ENCODE measurements around the gene ITPRID1. TPM values are rescaled to one million over a fixed set of nuclear protein-coding genes. Genes with fewer than 3 reads are reported as not detected.

Gene ITPRID1
- total RNA-seq, 1 donor from 2014 or later, result 1.2 TPM

DNA sequence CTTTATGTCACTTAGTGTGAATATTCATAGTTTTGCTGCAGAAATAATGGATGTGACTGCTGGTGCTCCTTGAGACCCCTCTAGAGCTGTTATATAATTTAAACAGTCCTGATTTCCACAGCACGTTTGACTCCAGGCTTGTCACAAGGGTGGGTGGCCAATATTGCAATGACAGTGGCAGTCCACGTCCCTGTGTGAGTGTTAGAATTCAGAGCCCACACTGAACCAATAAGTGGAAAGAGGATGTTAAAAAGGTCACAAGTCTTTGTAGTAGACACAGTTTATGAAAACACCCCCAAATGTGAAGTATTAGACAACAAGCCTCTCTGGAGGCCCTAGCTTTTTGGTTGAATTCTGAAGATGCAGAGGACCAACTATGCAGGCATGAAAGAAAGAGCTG, 175.1 kb downstream of the ITPRID1 start:
- FAIRE-seq, result no peak
- DNase-seq (ENCODE audit: low spot score in 2 of 2), result no peak

DNA sequence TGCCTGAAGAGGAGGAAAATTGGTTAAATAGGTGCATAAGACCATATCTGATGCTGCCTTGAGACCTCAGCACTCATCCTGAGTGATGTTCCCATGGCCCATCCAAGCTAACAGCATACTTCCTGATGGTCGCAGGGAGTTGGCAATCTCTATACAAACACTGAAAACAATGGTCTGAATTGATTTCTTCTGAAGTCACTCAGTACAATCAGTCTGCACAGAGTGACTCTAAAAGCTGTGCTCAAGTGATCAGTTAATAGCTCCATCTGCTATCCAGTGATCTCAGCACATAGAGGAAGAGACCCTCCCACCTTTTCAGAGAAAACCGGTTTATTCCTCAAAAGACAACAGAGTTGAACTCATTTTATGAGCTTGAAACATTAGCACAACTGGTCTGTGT, 177.0 kb downstream of the ITPRID1 start:
- FAIRE-seq (no peak), DNase-seq (ENCODE audit: low spot score in 2 of 2) (no peak)

DNA sequence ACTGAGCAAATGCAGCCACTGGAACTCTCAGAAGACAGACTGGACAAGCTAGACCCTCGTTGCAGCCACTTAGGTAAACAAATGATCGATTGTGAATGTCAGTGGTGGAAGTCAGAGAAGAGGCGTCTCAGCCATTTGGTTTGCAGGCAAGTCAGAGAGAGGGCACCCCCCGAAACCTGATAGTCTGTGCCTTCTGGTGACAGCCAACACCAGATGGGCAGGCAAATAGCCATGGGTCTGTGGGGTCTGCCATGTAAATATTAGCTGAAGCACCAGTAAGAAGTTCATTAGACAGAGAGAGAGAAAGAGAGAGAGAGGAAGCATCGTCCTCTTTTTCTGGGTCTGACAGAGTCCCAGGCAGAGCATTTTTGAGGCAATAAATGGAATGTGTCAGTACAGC, 178.6 kb downstream of the ITPRID1 start:
- FAIRE-seq, result no peak
- DNase-seq (ENCODE audit: low spot score in 2 of 2), result no peak

DNA sequence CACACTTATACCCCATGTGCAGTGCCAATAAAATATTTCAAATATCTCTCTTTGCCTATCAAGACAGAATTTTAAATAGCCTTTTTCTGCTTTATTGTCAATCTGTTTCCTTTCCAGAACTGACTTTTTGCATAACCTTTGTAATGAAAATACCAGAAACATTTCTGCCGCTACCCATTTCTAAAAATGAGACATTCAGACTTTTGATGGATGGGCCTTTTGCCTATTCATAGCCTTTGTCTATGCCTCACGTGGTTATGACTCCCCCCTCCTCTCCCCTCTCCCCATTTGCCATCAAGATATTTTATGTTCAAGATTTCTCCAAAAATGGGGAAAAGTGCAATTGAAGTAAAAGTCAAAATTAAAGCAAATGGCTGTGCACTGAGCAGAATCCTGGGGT, 179.0 kb downstream of the ITPRID1 start:
- FAIRE-seq, result no peak

DNA sequence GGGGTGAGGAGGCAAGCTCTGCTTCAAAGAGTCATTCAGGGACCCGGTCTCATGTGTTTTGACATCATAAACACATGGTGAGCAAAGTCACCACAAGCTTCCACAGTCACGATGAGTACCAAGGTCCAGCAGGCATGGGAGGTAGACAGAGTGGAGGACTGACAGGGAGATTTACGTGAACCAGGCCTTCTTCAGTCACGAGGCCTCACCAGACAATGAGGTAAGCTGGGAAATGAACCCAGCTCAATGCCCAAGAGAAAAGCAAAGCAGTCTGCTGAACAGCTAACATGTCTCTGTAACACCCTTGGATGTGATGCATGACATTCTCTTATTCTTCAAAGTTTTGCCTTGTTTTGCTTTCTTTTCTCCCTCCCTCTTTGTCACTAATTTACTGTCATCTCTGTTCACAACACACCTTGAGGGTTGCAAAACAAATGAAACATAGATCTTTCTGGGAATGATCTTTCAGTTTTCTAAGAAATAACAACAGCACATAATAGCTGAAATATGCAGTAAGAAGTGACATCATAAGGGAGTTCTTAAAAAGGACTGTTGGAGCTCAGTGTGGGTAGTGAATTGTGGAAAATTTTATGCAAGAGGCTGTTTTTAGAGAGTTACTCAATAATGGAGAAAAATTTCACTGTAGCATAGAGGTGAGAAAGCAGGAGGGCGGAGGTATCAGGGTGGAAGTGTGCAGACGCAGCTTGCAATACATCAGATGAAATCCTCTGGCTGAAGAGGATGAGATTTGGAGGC, 182.1 kb downstream of the ITPRID1 start:
- FAIRE-seq, result no peak

More for the DNA sequence above, 179.0 kb downstream of the ITPRID1 start:
- DNase-seq (ENCODE audit: low spot score in 2 of 2), result no peak

DNA sequence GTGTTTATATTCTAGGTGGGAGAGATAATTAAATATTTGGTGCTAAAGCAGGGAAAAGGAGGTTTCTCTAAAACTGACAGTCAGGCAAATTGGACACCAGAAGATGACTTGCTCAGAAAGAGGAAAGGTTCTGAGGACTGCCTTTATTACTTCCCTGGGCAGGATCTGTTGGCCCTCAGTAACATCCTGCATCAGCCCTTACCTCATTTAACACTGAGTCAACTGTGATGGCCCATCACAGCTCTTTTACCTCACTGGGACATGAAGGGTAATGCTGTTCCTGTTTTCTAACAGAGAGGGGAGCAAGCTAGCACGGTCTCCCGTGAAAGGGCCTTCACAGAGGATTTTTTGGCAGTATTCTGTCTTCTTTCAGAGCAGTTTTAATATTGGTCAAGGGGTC, 185.2 kb downstream of the ITPRID1 start:
- no peak for DNase-seq (ENCODE audit: low spot score in 2 of 2)
- no peak for FAIRE-seq

More for the DNA sequence above, 182.1 kb downstream of the ITPRID1 start:
- no peak for DNase-seq (ENCODE audit: low spot score in 2 of 2)

DNA sequence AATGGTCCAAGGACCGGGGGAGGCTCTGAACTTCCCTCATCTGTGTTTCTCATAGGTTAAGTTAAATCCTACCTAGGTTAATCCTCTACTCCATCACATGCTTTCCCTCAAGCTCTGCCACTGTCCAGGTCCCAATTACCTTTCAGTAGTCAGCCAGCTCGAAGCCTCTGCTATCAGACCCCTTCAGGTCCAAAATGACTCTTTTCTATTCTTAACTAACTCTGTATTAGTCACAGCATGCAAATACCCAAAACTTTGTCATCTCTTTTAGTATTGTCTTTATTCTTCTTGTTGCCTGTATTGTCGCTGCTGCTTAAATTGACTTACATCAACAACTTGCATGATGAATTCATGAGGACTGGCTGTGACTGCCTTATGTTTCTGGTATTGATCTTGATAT, 188.5 kb downstream of the ITPRID1 start:
- no peak for FAIRE-seq
- DNase-seq (ENCODE audit: low spot score in 2 of 2), result no peak

DNA sequence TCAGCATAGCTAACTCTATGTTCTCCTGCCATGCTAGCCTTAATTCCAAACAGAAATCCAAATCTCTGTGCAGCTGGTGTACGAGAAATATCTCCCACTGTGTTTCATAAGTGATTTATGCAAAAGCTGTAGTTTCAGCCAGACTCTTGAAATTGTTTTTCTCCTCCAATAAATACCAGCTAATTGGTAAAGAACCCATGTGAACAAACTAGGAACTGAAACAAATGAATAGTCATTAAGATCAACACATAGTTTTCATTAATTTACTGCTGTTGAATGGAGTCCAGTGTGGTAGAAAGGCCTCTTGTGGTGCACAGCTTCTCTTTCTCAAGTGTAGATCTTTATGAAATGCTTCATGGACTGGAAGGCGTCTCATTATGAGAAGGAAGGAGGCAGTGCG, 191.5 kb downstream of the ITPRID1 start:
- no peak for FAIRE-seq
- no peak for DNase-seq (ENCODE audit: low spot score in 2 of 2)

DNA sequence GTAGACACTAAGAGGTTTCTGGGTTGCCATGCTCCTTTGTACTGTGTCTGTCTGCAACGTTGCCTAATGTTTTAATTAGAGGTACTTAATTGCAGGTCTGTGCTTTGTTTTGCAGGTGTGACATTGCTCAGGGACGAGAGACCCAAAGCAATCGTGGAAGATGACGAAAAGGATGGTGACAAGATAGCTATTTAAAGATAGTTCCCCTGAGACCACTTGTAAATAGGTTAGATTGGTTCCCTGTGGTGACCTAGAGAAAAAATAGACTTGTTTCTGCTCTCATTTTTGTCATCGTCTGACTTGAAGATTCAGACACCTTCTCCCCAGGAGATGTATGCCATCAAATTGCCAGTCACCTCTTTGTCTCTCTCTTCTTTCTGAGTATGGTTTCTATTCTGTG, 193.2 kb downstream of the ITPRID1 start:
- no peak for FAIRE-seq
- DNase-seq (ENCODE audit: low spot score in 2 of 2), result no peak

Other genes starting within 250 kb of the ITPRID1 start
- gene NEUROD6, start 173.4 kb upstream of the ITPRID1 start, total RNA-seq, result 653 TPM
- gene PPP1R17, start 173.1 kb downstream of the ITPRID1 start, total RNA-seq, result 2.9 TPM

All from frontal cortex (tissue), 4 donors.